NCI-H2029 treated with DMSO at 0.1 percent for 48 hours (cell line): ENCODE data around the gene TNF.

ENCODE experiments used
- DNase-seq: peaks from one replicate; lab custom pipeline; 2025; lab: John Stamatoyannopoulos, UW

Gene TNF

GRCh38 chr6:31575335-31575901, at the start of gene TNF:
Gene TNF (plus strand): TSS chr6:31575565. CDS start chr6:31575742, 177 bp downstream.
- DNase-seq: no peak

DNA sequence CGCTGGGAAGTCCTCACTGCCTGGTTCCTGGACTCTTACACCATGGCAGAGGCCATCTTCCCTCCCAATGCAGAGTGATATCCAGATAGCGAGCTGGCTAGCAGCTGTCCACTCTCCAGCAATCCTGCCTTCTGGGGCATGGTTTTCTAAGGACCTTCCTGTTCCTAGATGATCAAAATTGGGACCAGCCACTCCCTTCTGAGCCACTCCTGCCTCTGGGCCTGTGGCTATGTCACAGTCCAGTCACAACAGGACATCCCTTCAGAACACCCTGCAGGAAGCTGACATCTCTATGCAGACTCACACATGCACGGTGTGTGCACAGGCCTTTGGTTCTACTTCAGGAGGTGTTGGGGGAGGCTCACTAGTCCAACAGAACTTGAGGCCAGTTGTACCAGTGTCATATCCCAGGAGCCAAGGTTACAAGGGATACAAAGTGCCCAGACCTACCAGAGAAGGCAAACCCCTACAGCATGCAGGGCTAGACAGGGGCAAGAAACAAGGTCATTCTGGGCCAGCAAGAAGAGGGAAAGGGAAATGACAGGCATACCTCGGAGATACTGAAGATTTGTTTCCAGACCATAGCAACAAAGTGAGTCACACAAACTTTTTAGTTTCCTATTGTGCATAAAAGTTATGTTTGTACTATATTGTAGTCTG, 49.3 kb upstream of the TNF start:
- DNase-seq: no peak

DNA sequence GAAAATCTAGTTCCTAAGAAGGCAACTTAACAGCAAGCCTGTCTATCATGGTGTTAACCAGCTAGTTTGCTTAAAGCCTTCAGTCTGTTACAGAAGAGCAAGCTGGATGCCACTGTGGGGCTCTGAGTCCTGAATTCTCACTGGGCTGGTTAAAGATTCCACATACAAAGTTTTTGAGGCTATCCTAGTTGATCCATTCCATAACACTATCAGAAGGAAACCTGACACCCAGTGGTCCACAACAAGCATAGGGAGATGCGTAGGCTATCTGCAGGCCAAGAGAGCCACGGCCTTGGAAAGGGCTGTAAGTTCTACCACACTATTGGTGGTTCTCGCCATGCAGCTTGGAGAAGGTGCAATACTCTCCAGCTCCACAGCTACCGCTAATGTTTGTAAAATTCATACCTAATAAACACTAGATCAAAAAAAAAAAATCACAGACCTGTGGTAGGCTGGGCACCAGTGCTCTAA, 47.0 kb upstream of the TNF start:
- DNase-seq: no peak

GRCh38 chr6:31528821-31529328, 46.5 kb upstream of the TNF start, which contains the start of gene MCCD1:
Gene MCCD1 (plus strand): TSS chr6:31528962. CDS start chr6:31529015, 53 bp downstream.
- no peak for DNase-seq

DNA sequence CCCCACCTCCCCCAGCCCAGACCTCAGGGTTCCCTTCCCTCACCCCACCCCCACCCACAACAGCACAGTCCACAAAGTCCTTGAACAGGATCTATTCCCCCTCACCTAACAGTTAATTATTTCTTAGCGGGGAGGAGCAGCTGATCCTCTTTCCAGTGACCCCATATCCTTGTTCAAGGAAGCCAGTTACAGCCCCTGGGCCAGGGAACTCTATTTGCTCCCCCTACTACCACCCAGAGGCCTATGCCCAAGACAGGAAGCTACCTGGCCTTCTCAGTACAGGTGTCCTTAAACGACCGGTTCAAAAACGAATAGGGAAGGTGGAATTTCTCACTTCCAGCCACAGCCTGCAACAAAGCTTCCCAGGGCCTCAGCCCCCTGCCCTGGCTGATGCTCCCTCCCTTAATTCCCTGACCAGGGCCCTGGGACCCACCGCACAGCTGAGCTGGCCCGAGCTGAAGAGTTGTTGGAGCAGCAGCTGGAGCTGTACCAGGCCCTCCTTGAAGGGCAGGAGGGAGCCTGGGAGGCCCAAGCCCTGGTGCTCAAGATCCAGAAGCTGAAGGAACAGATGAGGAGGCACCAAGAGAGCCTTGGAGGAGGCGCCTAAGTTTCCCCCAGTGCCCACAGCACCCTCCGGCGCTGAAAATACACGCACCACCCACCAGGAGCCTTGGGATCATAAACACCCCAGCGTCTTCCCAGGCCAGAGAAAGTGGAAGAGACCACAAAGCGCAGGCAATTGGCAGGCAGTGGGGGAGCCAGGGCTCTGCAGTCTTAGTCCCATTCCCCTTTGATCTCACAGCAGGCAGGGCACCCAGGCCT, 45.8 kb upstream of the TNF start:
- DNase-seq: no peak

- DNase-seq: no peak
Observed at GRCh38 chr6:31530659-31531058, 44.7 kb upstream of the TNF start.

- DNase-seq: no peak
Observed at GRCh38 chr6:31531162-31531561, 44.2 kb upstream of the TNF start.

GRCh38 chr6:31531771-31532643, 43.4 kb upstream of the TNF start:
- no peak for DNase-seq

DNA sequence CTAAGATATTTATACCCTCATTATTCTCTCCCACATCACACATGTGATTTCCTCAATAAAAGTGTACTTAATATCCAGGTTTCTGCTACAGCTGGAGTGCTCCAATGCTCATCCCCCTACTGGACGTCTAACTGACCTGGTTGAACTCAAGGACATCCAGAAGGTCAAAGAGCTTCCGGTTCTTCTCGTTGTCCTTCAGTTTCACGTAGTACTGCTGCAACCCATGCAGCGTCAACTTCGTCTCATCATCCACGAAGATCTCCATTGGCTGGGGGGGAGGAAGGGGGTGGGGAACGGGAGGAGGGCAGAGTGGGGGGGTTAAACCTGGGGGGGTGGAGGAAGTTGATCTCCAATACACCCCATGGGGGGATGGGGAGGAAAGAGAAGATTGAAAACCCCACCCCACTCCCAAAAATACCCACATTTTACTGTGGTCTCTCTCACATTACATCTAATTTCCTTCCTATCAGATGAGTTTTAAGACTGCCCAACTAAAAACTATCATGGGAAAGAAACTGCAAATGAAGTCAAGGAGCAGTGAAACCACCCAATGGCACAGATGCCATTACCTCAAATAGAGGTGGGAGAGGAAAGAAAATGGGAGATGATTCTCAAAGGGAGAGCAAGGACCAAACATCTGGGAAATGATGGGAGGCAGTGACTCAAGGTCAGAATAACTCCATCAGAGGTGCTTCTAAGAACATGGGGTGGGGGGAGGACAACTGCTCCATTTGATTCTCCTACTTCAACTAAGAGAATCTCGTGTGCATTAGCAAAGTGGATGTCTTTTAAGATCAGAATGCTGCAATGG, 42.5 kb upstream of the TNF start:
- DNase-seq: no peak

DNA sequence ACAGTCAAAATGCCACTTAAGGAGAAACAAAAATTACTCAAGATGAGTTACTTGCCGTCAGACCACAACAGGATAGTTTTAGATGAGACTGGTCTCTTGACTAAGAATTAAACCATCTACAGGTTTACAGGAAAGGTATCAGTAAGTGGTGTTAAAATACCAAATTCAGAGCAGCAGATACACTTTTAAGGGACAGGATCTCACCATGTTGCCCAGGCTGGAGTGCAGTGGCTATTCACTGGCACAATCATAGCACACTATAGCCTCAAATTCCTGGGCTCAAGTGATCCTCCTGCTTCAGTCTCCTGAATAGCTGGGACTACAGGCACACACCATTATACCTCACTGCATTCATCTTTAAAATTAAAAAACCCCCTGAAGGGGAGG, 41.9 kb upstream of the TNF start:
- DNase-seq: no peak

DNA sequence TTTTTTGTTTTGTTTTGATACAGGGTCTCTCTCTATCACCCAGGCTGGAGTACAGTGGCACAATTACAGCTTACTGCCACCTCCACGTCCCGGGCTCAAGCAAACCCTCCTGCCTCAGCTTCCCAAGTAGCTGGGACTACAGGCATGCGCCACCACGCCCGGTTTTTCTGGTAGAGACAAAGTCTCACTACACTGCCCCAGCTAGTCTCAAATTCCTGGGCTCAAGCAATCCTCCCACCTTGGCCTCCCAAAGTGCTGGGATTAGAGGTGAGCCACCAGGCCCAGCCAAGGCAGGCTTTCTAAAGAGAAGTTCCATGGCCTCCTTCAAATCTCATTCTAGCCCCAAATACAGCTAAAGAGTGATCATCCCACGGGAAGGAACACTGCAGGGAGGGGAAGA, 41.4 kb upstream of the TNF start:
- no peak for DNase-seq

GRCh38 chr6:31534521-31535040, 40.8 kb upstream of the TNF start:
- DNase-seq: no peak

DNA sequence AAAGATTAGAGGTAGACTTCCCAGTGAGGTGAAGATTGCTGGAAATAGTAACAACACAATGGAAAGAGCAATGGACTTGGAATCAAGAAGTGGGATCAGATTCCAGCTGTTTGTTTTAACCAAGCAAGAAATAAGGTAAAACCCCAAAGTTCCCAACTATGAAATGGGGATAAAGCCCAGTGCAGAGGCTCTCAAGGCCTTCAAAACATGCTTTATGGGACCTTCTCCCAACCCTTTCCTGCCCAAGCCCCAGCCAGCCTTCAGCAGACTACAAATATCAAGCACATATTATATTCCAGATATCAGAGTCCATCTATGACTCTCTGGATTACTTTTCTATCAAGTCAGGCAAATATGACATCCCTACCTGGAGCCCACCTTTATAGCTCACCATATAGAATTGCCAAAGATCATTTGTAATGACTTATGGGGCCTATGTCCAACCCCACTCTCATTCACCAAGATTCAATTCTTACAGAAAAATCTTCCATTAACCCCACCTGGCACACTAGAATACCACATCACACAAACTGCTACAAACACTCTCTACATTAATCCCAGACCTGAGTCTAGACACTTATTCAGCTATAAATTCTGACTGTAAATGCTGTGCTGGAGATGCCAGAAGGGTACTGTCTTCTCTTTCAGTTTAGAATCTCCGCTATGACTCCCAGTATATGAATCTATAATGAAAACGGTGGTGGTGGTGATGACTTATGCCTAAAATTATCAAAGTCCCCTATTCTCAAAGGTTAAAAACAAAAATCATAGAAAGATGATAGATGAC, 39.6 kb upstream of the TNF start:
- DNase-seq: no peak

GRCh38 chr6:31538805-31539400, 36.5 kb upstream of the TNF start:
- DNase-seq: no peak

GRCh38 chr6:31540640-31541039, 34.7 kb upstream of the TNF start:
- DNase-seq: no peak

GRCh38 chr6:31541059-31541657, 34.2 kb upstream of the TNF start:
- DNase-seq: peak; percentile 42

- DNase-seq: peak; percentile 96
Observed at GRCh38 chr6:31541658-31542521, 33.5 kb upstream of the TNF start, which contains the start of gene DDX39B. Gene DDX39B (minus strand): TSS chr6:31542003. CDS start chr6:31540532, 1,471 bp downstream.

DNA sequence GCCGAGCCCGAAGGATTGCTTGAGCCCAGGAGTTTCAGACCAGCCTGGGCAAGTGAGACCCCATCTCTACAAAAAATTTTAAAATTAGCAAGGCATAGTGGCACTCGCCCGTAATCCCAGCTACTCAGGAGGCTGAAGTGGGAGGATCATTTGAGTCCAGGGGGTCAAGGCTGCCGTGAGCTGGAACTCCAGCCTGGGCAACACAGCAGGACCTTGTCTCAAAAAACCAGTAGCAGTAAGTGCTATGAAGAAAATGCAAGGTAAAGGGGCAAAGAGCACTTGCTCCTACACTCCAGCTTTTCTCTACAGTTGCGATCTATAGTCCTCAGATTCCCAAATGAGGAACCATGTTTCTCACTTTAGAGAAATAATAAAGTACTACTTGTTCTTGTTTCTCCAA, 31.7 kb upstream of the TNF start:
- no peak for DNase-seq
